Tibial nerve (tissue), 4 donors: Measurements from ENCODE around the gene EPHA10. TPM values are rescaled to one million over a fixed set of nuclear protein-coding genes. Genes with fewer than 3 reads are reported as not detected.

ENCODE experiments used
- DNase-seq, 2 donors: peaks; one replicate each; pipeline ENCODE4 v3.0.0-alpha.2; 2019; ENCODE audit warnings: low spot score in 2 of 2
- H3K27ac ChIP-seq, 4 donors: fragments of 200-600 bp; sonication (generic) in 3 of 4; one replicate each; pipeline ENCODE4 v1.5.1; 2017 to 2019; ENCODE audit warnings: mild to moderate bottlenecking in 1 of 4
- H3K27me3 ChIP-seq, 2 donors: fragments of 200-600 bp; sonication (generic) in 1 of 2; one replicate each; pipeline versions ENCODE4 v1.5.1 to v1.6.0; 2017 to 2019
- H3K36me3 ChIP-seq, 3 donors: fragments of 200-600 bp; sonication (generic); one replicate each; pipeline ENCODE4 v1.5.1; 2018 to 2019
- H3K4me1 ChIP-seq, 4 donors: fragments of 200-600 bp; sonication (generic) in 3 of 4; one replicate each; pipeline ENCODE4 v1.5.1; 2017 to 2019
- H3K4me3 ChIP-seq, 4 donors: fragments of 200-600 bp; sonication (generic) in 3 of 4; one replicate each; pipeline ENCODE4 v1.5.1; 2017 to 2019; ENCODE audit warnings: mild to moderate bottlenecking in 1 of 4, moderate library complexity in 1 of 4
- H3K9me3 ChIP-seq, 4 donors: fragments of 200-600 bp; sonication (generic) in 3 of 4; one replicate each; pipeline ENCODE4 v1.5.1; 2017 to 2019
- EP300 ChIP-seq, 2 donors: sonication (generic); formaldehyde crosslinking; IDR thresholded peaks; one replicate each; pipeline ENCODE4 v1.6.1; 2017; ENCODE audit warnings: antibody characterized with exemption in 2 of 2, mild to moderate bottlenecking in 1 of 2
- POLR2A ChIP-seq, 2 donors: fragments of 450-650 bp; IDR thresholded peaks; one replicate each; pipeline ENCODE4 v1.6.1; 2017; ENCODE audit warnings: antibody characterized with exemption in 2 of 2, mild to moderate bottlenecking in 2 of 2, moderate library complexity in 2 of 2
- WGBS, 2 donors: methylation state at CpG; one replicate each; pipeline ENCODE4 v1.1.5; 2018; 5-methylcytosine and 5-hydroxymethylcytosine counted together
- total RNA-seq, 4 donors: library from RNA; depleted of rRNA; stranded (reverse); fragments of >200 nt; gene quantifications; one replicate each; pipeline ENCODE4 v1.1.0, GENCODE V29; 2016
- TF ChIP-seq, protein P1 (sequence below), 5 experiments: fragments of 200-600 bp in 3 of 5; fragments of 450-650 bp in 2 of 5; sonication (generic) in 3 of 5; IDR thresholded peaks; one replicate each; pipeline ENCODE4 v1.5.1; 2016 to 2019; ENCODE audit warnings: antibody characterized with exemption in 5 of 5, mild to moderate bottlenecking in 3 of 5, moderate library complexity in 2 of 5

The EPHA10 gene
- total RNA-seq, 4 donors from 2014 or later: under 0.01 to 0.30 (median 0.21) TPM; not detected in 1

DNA sequence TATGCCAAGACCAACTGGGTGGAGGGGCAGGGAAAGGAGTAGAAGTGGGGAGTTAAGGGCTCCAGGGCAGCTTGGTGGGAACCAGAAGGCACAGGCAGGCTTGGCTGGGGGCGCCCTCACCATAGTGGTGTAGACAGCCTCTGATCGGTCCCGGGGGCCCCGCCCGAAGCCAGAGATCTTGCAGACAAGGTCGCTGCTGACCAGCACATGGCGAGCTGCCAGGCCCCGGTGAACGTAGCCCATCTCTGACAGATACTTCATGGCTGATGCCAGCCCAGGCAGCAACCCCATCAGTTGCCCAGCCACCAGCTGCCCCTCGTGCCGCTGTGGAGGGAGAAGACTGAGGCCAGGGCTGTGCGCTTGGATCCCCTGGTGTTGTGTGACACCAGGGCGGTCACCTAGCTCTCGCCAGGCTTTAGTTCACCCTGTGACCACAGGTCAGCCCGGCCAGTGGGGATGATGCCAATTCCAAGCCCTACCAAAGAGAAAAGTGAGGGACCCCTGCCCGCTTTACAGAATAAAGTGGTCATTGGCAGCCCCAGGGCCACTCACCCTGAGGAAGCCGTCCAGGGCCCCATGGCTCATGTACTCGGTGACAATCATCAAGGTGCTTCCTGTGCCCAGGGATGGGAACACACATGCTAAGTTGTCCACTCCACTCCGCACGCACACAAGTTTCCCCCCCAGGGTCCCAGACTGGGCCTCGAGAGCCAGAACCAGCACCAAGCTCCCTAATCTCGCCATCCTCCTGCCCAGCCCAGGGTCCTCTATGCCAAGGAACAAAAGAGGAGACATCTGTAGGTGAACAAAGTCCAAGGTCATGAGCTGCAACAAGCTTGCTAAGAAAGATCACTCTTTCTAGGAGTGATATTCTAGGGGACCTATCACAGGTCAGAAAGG lies 44.4 kb downstream of the EPHA10 start:
- 84 to 87% methylated on average over 19 to 22 of the region's 22 CpGs for WGBS, 2 donors
- Histone ChIP-seq H3K9me3 (no peaks in the 10 kb centered on the region), H3K36me3 (no peaks in the 10 kb centered on the region), H3K27me3 (peaks cover 0 to 5% of the 10 kb centered on the region in 2 donors), H3K4me3 (no peak overlapping the region), H3K4me1 (peaks cover 0 to 25% (median 6%) of the 10 kb centered on the region in 4 donors), H3K27ac (no peak overlapping the region)
- DNase-seq: no peak
- no peak for TF ChIP-seq EP300 (IDR thresholded peaks at IDR 0.05)
- TF ChIP-seq POLR2A (IDR thresholded peaks at IDR 0.05): no peak
- TF ChIP-seq, protein P1, sequence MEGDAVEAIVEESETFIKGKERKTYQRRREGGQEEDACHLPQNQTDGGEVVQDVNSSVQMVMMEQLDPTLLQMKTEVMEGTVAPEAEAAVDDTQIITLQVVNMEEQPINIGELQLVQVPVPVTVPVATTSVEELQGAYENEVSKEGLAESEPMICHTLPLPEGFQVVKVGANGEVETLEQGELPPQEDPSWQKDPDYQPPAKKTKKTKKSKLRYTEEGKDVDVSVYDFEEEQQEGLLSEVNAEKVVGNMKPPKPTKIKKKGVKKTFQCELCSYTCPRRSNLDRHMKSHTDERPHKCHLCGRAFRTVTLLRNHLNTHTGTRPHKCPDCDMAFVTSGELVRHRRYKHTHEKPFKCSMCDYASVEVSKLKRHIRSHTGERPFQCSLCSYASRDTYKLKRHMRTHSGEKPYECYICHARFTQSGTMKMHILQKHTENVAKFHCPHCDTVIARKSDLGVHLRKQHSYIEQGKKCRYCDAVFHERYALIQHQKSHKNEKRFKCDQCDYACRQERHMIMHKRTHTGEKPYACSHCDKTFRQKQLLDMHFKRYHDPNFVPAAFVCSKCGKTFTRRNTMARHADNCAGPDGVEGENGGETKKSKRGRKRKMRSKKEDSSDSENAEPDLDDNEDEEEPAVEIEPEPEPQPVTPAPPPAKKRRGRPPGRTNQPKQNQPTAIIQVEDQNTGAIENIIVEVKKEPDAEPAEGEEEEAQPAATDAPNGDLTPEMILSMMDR (IDR thresholded peaks at IDR 0.05): no peak

DNA sequence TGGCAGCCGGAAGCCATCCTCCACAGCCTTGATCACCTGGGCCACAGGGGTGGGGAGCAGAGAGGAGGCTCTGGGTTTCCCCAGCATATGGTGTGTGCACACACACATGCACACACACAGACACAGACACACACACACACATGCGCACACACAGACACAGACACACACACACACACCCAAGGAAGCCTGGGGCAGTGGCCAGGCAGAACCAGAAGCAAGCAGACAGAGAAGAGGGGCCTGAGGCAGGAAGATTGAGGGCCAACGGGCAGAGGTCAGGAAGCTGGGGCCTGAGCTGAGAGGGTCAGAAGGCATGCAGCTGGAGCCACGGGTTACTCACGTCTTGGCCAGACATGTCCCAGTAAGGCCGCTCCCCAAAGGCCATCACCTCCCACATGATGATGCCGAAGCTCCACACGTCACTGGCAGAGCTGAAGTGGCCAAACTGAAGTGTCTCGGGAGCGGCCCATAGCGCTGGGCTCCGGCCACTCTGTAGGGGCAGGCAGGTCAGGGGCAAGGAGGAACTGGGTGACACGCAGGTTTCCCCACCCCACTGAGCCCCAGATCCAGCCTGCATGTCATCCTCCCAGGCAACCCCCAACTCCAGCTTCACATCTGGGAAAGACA lies 45.2 kb downstream of the EPHA10 start:
- TF ChIP-seq POLR2A (IDR thresholded peaks at IDR 0.05) (no peak), EP300 (IDR thresholded peaks at IDR 0.05) (no peak)
- TF ChIP-seq, protein P1 (IDR thresholded peaks at IDR 0.05): no peak
- H3K9me3 ChIP-seq: no peaks in the 10 kb centered on the region
- no peak for DNase-seq

DNA sequence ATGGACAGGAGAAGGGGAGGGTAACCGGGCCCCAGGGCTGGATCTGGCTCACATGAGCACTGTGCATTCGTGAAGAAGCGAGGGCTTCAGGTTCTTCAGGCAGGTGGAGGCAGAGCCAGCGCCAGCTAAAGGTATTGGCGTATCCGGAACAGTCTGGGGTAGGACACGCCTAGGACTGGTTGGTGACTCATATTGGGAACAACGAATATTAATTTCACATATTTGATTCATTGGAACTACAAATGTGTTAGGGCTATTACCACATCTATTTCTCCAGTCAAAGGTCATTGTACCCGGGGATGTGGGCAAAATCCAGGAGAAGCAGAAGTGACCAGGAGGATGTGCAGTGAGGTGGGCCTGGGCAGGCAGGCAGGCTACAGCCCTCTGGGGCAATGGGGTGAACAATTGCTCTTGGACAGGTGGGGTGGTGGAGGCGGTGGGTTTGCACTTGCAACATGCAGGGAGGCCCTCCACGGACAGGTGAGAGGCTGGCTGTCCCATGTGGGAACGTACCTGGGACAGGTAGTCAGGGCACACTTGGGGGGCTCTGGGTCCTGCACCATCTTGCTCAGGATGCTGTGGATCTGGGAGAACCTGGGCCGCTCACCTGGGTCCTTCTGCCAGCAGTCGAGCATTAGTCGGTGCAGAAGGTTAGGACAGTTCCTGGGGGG lies 45.9 kb downstream of the EPHA10 start:
- H3K27ac ChIP-seq: no peak overlapping the region
- no peak overlapping the region for H3K4me3 ChIP-seq
- TF ChIP-seq EP300 (IDR thresholded peaks at IDR 0.05) (no peak), POLR2A (IDR thresholded peaks at IDR 0.05) (no peak)
- TF ChIP-seq, protein P1 (IDR thresholded peaks at IDR 0.05): no peak
- H3K36me3 ChIP-seq: no peaks in the 10 kb centered on the region
- peaks cover 0 to 25% (median 6%) of the 10 kb centered on the region in 4 donors for H3K4me1 ChIP-seq
- H3K9me3 ChIP-seq: no peaks in the 10 kb centered on the region
- no peak for DNase-seq
- H3K27me3 ChIP-seq: peaks cover 0 to 5% of the 10 kb centered on the region in 2 donors
- WGBS, 2 donors: 83 to 93% methylated on average over 15 of the region's 15 CpGs

More for the DNA sequence above, 45.2 kb downstream of the EPHA10 start:
- Histone ChIP-seq H3K4me1 (peaks cover 0 to 25% (median 6%) of the 10 kb centered on the region in 4 donors), H3K36me3 (no peaks in the 10 kb centered on the region), H3K4me3 (no peak overlapping the region), H3K27me3 (peaks cover 0 to 5% of the 10 kb centered on the region in 2 donors), H3K27ac (no peak overlapping the region)
- 56 to 82% methylated on average over 6 to 13 of the region's 13 CpGs for WGBS, 2 donors

DNA sequence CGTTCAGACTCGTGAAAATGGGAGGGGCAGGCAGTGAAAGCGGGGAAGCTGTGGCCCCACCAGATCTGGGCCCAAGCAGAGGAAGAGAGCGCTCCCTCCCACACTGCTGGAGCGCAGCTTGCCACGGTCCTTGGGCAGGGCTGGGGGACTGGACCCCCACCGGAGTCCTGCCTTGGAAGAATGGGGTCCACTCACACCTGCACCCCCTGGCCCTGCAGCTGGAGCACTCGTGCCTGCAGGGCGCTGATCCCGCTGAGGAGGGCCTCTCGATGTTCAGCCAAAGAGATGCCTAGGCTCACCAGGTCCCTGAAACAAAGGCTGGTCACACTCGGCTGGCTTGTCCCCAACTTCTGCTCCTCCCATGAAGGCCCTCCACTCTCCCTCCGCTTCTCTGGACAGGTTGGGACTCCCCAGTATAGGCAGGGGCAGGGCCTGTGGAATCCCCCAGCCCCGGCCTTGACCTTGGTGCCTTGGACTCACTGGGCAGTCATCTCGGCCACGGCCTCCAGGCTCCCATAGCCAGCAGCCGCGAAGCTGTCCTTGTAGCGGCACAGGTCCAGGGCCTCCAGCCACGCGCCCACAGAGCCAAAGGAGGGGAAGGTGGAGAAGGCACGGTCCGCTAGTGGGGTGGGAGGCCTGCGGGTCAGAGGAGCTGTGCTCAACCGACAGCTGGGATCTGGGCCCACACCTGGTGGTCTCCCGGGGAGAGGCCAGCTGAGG lies 46.6 kb downstream of the EPHA10 start:
- TF ChIP-seq POLR2A (IDR thresholded peaks at IDR 0.05): no peak
- TF ChIP-seq, protein P1 (IDR thresholded peaks at IDR 0.05): no peak
- no peak for TF ChIP-seq EP300 (IDR thresholded peaks at IDR 0.05)
- Histone ChIP-seq H3K4me1 (peaks cover 0 to 21% (median 6%) of the 10 kb centered on the region in 4 donors), H3K9me3 (no peaks in the 10 kb centered on the region)

More for the DNA sequence above, 46.6 kb downstream of the EPHA10 start:
- H3K4me3 ChIP-seq: no peak overlapping the region
- DNase-seq: no peak
- no peaks in the 10 kb centered on the region for H3K36me3 ChIP-seq
- 84 to 85% methylated on average over 17 to 25 of the region's 26 CpGs for WGBS, 2 donors
- H3K27ac ChIP-seq: no peak overlapping the region
- peaks cover 0 to 5% of the 10 kb centered on the region in 2 donors for H3K27me3 ChIP-seq
